Prostate gland (tissue), 2 donors: ENCODE measurements around the gene ARMC2. TPM values are rescaled to one million over a fixed set of nuclear protein-coding genes. Genes with fewer than 3 reads are reported as not detected.

Source experiments
- DNase-seq: peaks from one replicate; pipeline ENCODE4 v3.0.0-alpha.2; 2019; ENCODE audit warnings: low spot score
- H3K27ac ChIP-seq, 2 donors: fragments of 200-600 bp; sonication (generic); 2 replicates each; pipeline ENCODE4 v1.5.1; 2017 to 2019
- H3K27me3 ChIP-seq: fragments of 200-600 bp; sonication (generic); replicated peaks from 2 replicates; pipeline ENCODE4 v1.5.1; 2019; ENCODE audit not compliant: insufficient read depth
- H3K36me3 ChIP-seq, 2 donors: fragments of 200-600 bp; sonication (generic); 1 replicate in 1 of 2; 2 replicates in 1 of 2; pipeline versions ENCODE4 v1.5.1 to v1.8.1; 2017 to 2019
- H3K4me1 ChIP-seq: fragments of 200-600 bp; sonication (generic); replicated peaks from 2 replicates; pipeline ENCODE4 v1.5.1; 2019
- H3K4me3 ChIP-seq, 2 donors: fragments of 200-600 bp; sonication (generic); 2 replicates each; pipeline ENCODE4 v1.5.1; 2017 to 2019
- H3K9me3 ChIP-seq: fragments of 200-600 bp; sonication (generic); 2 replicates; pipeline ENCODE4 v1.5.1; 2017
- CTCF ChIP-seq, 4 experiments: fragments of 200-600 bp in 2 of 4; fragments of 450-650 bp in 2 of 4; sonication (generic) in 2 of 4; IDR thresholded peaks; 1 replicate in 3 of 4; 2 replicates in 1 of 4; pipeline ENCODE4 v1.5.1; 2016 to 2019; ENCODE audit warnings: antibody characterized with exemption in 4 of 4, mild to moderate bottlenecking in 2 of 4, moderate library complexity in 2 of 4
- POLR2A ChIP-seq: fragments of 450-650 bp; IDR thresholded peaks from one replicate; pipeline ENCODE4 v1.6.1; 2016; ENCODE audit warnings: antibody characterized with exemption, mild to moderate bottlenecking
- POLR2AphosphoS5 ChIP-seq: sonication (generic); formaldehyde crosslinking; IDR thresholded peaks from one replicate; pipeline ENCODE4 v1.6.1; 2017; ENCODE audit warnings: antibody characterized with exemption
- WGBS: methylation state at CpG from one replicate; pipeline ENCODE4 v1.1.5; 2018; 5-methylcytosine and 5-hydroxymethylcytosine counted together
- intact Hi-C: fragments of 100-400 bp; cut with DNase I; formaldehyde crosslinking; loops from one replicate; pipeline ENCODE4 v1.14.2; 2022
- total RNA-seq, 2 donors: library from RNA; depleted of rRNA; stranded (reverse); fragments of >200 nt; gene quantifications; one replicate each; pipeline ENCODE4 v1.1.0, GENCODE V29; 2016

ARMC2 gene
- total RNA-seq, 2 donors from 2014 or later: 2.0 to 8.4 TPM

GRCh38 chr6:108944707-108945680, 96.8 kb downstream of the ARMC2 start:
- Histone ChIP-seq H3K36me3 (no peaks in the 10 kb centered on the region), H3K27ac (peak overlapping the region; percentile 73 to 75), H3K9me3 (no peaks in the 10 kb centered on the region), H3K27me3 (no peaks in the 10 kb centered on the region), H3K4me3 (no peak overlapping the region), H3K4me1 (peaks cover 10% of the 10 kb centered on the region)
- intact Hi-C loops: loop anchor here (5.0 kb wide), 2 partner anchors 62 to 127 kb away; no protein-coding TSS in a partner anchor
- TF ChIP-seq POLR2AphosphoS5 (peak; percentile 82), POLR2A (no peak), CTCF (IDR thresholded peaks at IDR 0.05) (peak in 1 of 4 experiments; percentile 3)
- DNase-seq: peak; percentile 63
- 15% methylated on average over 12 of the region's 12 CpGs for WGBS

GRCh38 chr6:108945681-108946159, 97.5 kb downstream of the ARMC2 start:
- peak; percentile 60 for DNase-seq
- Histone ChIP-seq H3K27me3 (no peaks in the 10 kb centered on the region), H3K4me3 (no peak overlapping the region), H3K27ac (peak overlapping the region; percentile 73 to 75), H3K36me3 (no peaks in the 10 kb centered on the region), H3K9me3 (no peaks in the 10 kb centered on the region), H3K4me1 (peaks cover 10% of the 10 kb centered on the region)
- 12% methylated on average over 10 of the region's 10 CpGs for WGBS
- intact Hi-C loops: loop anchor here (5.0 kb wide), 1 partner anchor 62 kb away; no protein-coding TSS in a partner anchor
- no peak for TF ChIP-seq CTCF (IDR thresholded peaks at IDR 0.05)
- no peak for TF ChIP-seq POLR2A
- TF ChIP-seq POLR2AphosphoS5: no peak

GRCh38 chr6:108946695-108947094, 98.5 kb downstream of the ARMC2 start:
- no peaks in the 10 kb centered on the region for H3K36me3 ChIP-seq
- 35% methylated on average over 3 of the region's 3 CpGs for WGBS
- H3K27ac ChIP-seq: peak overlapping the region; percentile 73 to 75
- H3K27me3 ChIP-seq: no peaks in the 10 kb centered on the region
- H3K9me3 ChIP-seq: no peaks in the 10 kb centered on the region
- DNase-seq: no peak
- H3K4me1 ChIP-seq: peaks cover 10% of the 10 kb centered on the region
- intact Hi-C loops: loop anchor here (5.0 kb wide), 1 partner anchor 61 kb away; no protein-coding TSS in a partner anchor
- peak; percentile 10 for TF ChIP-seq POLR2AphosphoS5
- TF ChIP-seq POLR2A: no peak
- TF ChIP-seq CTCF (IDR thresholded peaks at IDR 0.05): no peak
- H3K4me3 ChIP-seq: no peak overlapping the region

GRCh38 chr6:108947114-108947854, 99.1 kb downstream of the ARMC2 start:
- Histone ChIP-seq H3K4me1 (peaks cover 10% of the 10 kb centered on the region), H3K27me3 (no peaks in the 10 kb centered on the region), H3K27ac (peak overlapping the region; percentile 73 to 75), H3K9me3 (no peaks in the 10 kb centered on the region), H3K4me3 (no peak overlapping the region), H3K36me3 (no peaks in the 10 kb centered on the region)
- peak; percentile 91 for TF ChIP-seq POLR2AphosphoS5
- no peak for TF ChIP-seq CTCF (IDR thresholded peaks at IDR 0.05)
- TF ChIP-seq POLR2A: no peak
- 38% methylated on average over 5 of the region's 5 CpGs for WGBS
- intact Hi-C loops: loop anchor here (5.0 kb wide), 1 partner anchor 60 kb away; no protein-coding TSS in a partner anchor
- DNase-seq: peak; percentile 80
